ENCODE measurements around the gene CLDN5.

Gene CLDN5

DNA sequence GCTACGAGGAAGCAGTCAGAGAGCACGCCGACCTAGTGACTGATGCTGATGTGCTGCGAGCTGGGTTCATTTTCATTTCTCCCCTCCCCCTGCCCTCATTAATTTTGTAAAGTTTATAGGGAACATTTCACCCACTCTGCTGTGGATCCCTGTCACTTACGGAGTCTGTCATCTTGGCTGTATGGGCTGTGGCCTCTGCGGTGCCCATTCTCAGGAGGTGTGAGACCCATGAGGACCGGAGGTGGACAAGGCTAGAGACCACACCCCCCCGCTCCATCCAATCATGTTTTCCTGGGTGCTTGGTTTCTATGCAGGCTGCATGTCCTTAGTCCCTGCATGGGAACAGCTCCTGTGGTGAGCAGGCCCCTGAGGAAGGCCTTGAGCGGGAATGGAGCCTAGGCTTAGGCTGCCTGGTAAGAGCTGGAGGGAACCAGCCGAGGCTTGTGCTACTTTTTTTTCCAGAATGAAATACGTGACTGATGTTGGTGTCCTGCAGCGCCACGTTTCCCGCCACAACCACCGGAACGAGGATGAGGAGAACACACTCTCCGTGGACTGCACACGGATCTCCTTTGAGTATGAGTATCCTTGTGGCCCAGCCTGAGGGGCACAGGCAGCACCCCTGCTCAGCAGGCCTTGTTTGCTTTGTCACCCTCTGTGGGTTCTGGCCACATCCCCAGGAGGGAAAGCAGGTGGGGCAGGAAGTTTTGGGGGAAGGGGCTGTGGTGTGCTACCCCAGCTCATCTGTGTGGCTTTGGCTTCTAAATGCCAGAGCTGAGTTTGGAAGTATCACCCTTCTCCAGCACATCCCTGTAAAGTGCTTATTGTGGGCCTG, 19.1 kb downstream of the CLDN5 start:
- ChIA-PET CTCF (interaction anchor here (1.2 kb wide), 1 partner anchor 125 kb away, joined by 3 read pairs; no protein-coding TSS in a partner anchor), POLR2A (no interaction called here)
- DNase-seq (ENCODE audit: low read depth, low spot score): no peak
- TF ChIP-seq, protein P1, sequence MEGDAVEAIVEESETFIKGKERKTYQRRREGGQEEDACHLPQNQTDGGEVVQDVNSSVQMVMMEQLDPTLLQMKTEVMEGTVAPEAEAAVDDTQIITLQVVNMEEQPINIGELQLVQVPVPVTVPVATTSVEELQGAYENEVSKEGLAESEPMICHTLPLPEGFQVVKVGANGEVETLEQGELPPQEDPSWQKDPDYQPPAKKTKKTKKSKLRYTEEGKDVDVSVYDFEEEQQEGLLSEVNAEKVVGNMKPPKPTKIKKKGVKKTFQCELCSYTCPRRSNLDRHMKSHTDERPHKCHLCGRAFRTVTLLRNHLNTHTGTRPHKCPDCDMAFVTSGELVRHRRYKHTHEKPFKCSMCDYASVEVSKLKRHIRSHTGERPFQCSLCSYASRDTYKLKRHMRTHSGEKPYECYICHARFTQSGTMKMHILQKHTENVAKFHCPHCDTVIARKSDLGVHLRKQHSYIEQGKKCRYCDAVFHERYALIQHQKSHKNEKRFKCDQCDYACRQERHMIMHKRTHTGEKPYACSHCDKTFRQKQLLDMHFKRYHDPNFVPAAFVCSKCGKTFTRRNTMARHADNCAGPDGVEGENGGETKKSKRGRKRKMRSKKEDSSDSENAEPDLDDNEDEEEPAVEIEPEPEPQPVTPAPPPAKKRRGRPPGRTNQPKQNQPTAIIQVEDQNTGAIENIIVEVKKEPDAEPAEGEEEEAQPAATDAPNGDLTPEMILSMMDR (IDR thresholded peaks at IDR 0.05; ENCODE audit: insufficient read depth, low read length, missing control alignments): no peak
- no peak overlapping the region for H3K4me3 ChIP-seq (ENCODE audit: low read depth, low read length)

DNA sequence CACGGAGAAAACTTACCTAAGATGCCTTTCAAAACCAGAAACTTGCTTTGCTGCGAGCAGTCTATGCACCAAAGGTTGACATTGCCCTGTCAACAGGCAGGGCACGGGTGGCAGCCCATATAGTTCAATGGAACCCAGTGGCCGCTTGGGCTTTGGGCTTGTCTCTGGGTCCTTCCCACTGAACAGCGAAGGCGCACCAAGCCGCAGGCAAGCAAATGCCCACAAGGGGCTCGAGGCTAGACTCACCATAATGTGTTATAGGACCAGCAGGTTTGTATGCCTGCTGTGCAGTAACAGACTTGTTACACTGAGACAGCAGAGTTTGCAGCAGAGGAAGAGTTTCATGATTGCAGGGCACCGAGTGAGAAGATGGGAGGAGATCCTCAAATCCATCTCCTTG, 20.3 kb downstream of the CLDN5 start:
- ChIA-PET POLR2A (no interaction called here), CTCF (no interaction called here)
- TF ChIP-seq, protein P1 (IDR thresholded peaks at IDR 0.05; ENCODE audit: insufficient read depth, low read length, missing control alignments): no peak
- DNase-seq (ENCODE audit: low read depth, low spot score): no peak
- H3K4me3 ChIP-seq (ENCODE audit: low read depth, low read length): no peak overlapping the region

DNA sequence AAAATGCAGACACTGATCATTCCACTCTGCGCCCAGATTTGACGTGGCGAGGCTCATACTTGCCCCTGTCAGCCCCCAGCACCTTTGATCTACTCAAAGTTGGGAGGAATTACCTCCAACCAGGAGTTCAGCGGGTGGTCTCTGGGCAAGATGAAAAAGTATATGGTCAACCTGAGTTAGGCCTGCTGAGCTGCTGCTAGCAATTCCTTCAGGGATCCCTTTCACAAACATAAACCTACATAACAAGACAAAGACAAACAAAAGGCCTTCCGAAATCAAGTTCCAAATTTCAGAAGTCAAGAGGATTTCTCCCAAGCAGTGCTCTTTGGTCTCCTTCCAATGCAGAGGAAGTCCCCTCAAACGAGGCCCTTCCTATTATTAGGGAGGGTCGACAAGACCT, 20.8 kb downstream of the CLDN5 start:
- TF ChIP-seq, protein P1 (IDR thresholded peaks at IDR 0.05; ENCODE audit: insufficient read depth, low read length, missing control alignments): no peak
- DNase-seq (ENCODE audit: low read depth, low spot score): no peak
- CTCF ChIA-PET: no interaction called here
- H3K4me3 ChIP-seq (ENCODE audit: low read depth, low read length): no peak overlapping the region
- POLR2A ChIA-PET: no interaction called here

DNA sequence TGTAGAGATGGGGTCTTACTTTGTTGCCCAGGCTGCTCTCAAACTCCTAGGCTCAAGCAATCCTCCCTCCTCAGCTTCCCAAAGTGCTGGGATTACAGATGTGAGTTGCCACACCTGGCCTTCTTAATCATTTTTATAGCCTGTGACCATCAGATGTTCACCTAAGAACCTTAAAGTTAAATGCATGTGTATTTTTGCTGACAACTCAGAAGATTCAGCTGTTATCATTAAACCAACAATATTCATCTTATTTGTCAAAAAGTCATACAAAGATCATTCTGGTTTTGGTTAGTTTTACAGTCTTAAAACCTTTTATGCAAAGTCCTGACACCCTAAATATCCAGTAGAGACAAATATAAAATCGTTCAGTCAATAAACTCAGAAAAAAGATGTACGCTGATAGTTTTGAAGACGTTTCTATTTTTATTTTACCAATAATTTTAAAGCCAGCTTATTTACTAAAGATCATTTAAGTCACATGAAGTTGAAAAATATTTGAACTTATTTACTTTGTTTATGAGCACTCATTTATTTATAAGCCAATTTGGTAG, 22.2 kb downstream of the CLDN5 start:
- TF ChIP-seq, protein P1 (IDR thresholded peaks at IDR 0.05; ENCODE audit: insufficient read depth, low read length, missing control alignments): no peak
- ChIA-PET CTCF (interaction anchor here (1.5 to 2.0 kb wide), 3 partner anchors 15 to 130 kb away, joined by 4 to 10 read pairs (median 4); no protein-coding TSS in a partner anchor), POLR2A (no interaction called here)
- no peak for DNase-seq (ENCODE audit: low read depth, low spot score)
- H3K4me3 ChIP-seq (ENCODE audit: low read depth, low read length): no peak overlapping the region

DNA sequence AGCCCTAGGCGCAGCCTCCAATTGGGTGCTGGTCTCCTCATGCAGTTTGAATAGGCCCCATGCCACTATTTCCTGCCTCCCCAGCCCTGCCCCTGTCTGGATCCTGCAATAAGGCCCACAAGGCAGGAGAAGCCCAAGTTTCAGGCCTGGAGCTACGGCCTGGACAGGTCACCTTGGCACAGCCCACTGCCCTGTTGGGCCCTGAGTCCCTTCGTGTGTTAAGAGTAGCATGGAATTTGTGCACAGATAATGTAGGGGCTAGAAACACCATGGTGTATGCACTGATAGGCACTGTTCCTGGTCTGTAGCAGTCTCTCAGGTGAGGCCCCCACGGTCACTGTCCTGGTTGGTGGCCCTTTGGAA, 24.3 kb downstream of the CLDN5 start:
- no peak for DNase-seq (ENCODE audit: low read depth, low spot score)
- ChIA-PET POLR2A (no interaction called here), CTCF (interaction anchor here (0.9 to 1.0 kb wide), 2 partner anchors 14 to 130 kb away, joined by 3 read pairs; no protein-coding TSS in a partner anchor)
- no peak overlapping the region for H3K4me3 ChIP-seq (ENCODE audit: low read depth, low read length)
- TF ChIP-seq, protein P1 (IDR thresholded peaks at IDR 0.05; ENCODE audit: insufficient read depth, low read length, missing control alignments): no peak

DNA sequence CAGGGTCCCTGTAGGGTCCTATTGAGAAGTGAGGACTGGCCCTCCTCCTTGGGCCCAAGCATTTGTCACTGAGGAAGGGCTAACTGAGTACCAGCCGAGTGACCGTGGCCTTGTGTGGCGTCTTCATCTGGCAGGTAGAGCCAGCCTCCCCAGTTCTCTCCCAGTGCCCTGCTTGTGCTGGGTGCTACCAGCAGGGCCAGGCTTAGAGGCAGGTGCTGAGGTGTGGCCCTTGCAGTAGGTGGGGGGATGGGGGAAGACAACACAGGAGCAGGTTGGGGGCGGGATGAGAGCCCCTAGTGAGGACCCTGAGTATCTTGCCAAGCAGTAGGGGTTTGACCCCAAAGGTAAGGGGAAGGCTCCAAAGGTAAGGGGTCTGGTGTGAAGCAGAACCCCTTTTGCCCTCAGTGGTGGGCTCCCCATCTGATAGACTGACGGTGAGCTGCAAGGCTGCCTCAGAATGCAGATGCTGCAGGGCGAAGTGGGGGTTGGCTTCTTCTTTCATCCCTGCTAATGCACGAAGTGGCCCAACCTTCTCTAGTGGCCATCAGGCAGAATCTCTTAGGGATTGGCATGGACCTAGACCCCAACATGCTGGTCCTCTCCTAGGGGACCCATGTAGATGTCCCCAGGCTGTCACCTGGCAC, 24.9 kb downstream of the CLDN5 start:
- ChIA-PET CTCF (interaction anchor here (0.9 to 4.2 kb wide), 2 partner anchors 130 to 131 kb away, joined by 3 to 66 read pairs; no protein-coding TSS in a partner anchor), POLR2A (no interaction called here)
- no peak overlapping the region for H3K4me3 ChIP-seq (ENCODE audit: low read depth, low read length)
- TF ChIP-seq, protein P1 (IDR thresholded peaks at IDR 0.05; ENCODE audit: insufficient read depth, low read length, missing control alignments): no peak
- DNase-seq (ENCODE audit: low read depth, low spot score): no peak

Measured in AG04449 (cell line).